Cardiac septum (tissue), 1 donor: ENCODE results near the gene GON7. TPM values are rescaled to one million over a fixed set of nuclear protein-coding genes. Genes with fewer than 3 reads are reported as not detected.
"Not testable (repeated sequence)": the region's sequence is repeated elsewhere in the genome, so short reads cannot be mapped to it uniquely, and the experiment has no call there.

ENCODE experiments used
- DNase-seq: peaks from one replicate; pipeline ENCODE4 v3.0.0-alpha.2; 2020; ENCODE audit warnings: low spot score
- intact Hi-C: fragments of 100-400 bp; cut with DNase I; formaldehyde crosslinking; loops from one replicate; pipeline ENCODE4 v1.14.0; 2022
- total RNA-seq: library from RNA; stranded (reverse); fragmentation: NEBNext Ultra II Directional; extraction: Animal tissue kit (Norgen Biotek cat#: 25700); gene quantifications from one replicate; pipeline ENCODE4 v1.2.1, GENCODE V29; 2021
- donor health status: DM: no; HTN: no; CAD: no.

The GON7 gene
- total RNA-seq, 1 donor from 2014 or later = 11.8 TPM

GRCh38 chr14:93207468-93208308, 823 bp upstream of the GON7 start:
- intact Hi-C loops = loop anchor here (1.0 to 10.0 kb wide), 3 partner anchors 22 to 407 kb away; partner anchors contain the start of genes BTBD7 and LYSET
- DNase-seq = peak; percentile 83

DNA sequence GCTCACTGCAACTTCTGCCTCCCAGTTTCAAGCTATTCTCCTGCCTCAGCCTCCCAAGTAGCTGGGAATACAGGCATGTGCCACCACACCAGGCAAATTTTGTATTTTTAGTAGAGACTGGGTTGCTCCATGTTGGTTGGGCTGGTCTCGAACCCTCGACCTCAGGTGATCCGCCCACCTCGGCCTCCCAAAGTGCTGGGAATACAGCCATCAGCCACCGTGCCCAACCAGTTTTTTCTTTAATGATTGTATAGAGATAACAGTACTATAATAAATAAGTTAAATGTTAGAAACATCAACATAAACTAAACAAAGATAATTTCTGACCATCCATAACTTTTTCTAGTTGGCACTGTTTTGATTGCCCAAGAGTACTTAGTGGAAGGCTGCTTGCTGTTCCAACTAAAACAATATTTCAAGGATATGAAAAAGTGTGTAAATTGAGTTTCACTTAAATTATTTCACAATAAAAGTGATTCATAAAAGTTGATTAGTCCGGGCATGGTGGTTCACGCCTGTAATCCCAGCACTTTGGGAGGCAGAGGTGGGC, 5.6 kb downstream of the GON7 start:
- intact Hi-C loops = loop anchor here (10.0 kb wide), 1 partner anchor 414 kb away; no protein-coding TSS in a partner anchor

GRCh38 chr14:93200553-93200952, 6.3 kb downstream of the GON7 start:
- DNase-seq = no peak
- intact Hi-C loops = loop anchor here (10.0 kb wide), 1 partner anchor 414 kb away; no protein-coding TSS in a partner anchor

More for the DNA sequence above, 5.6 kb downstream of the GON7 start:
- DNase-seq = no peak

GRCh38 chr14:93199031-93199430, 7.8 kb downstream of the GON7 start:
- DNase-seq = no peak
- intact Hi-C loops = no loop called here

GRCh38 chr14:93195316-93195999, 11.4 kb downstream of the GON7 start:
- no peak for DNase-seq
- intact Hi-C loops = no loop called here

DNA sequence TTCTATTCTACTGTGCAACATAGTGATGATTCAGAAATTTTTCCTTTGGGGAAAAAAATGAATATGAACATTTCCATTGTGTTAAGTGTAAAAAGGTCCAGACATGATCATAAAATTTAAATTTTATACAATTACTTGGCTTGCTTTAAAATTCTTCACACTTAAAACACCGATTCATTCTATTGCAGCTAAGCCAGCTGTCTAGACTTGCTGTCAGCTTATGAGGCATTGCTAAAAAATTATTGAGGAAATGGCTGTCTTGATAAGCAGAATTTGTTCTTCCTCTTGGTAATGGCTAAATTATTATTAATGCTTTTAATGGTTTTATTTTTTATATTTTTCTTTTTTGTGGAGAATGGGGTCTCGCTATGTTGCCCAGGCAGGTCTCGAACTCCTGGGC, 19.9 kb downstream of the GON7 start:
- no peak for DNase-seq
- intact Hi-C loops = no loop called here

GRCh38 chr14:93186466-93186865, 20.4 kb downstream of the GON7 start:
- DNase-seq = no peak
- intact Hi-C loops = no loop called here

- DNase-seq = no peak
- intact Hi-C loops = loop anchor here (1.0 to 2.0 kb wide), 2 partner anchors 22 to 69 kb away; partner anchors contain the start of genes GON7 and UBR7
Measured at GRCh38 chr14:93185349-93185720, 21.5 kb downstream of the GON7 start.

DNA sequence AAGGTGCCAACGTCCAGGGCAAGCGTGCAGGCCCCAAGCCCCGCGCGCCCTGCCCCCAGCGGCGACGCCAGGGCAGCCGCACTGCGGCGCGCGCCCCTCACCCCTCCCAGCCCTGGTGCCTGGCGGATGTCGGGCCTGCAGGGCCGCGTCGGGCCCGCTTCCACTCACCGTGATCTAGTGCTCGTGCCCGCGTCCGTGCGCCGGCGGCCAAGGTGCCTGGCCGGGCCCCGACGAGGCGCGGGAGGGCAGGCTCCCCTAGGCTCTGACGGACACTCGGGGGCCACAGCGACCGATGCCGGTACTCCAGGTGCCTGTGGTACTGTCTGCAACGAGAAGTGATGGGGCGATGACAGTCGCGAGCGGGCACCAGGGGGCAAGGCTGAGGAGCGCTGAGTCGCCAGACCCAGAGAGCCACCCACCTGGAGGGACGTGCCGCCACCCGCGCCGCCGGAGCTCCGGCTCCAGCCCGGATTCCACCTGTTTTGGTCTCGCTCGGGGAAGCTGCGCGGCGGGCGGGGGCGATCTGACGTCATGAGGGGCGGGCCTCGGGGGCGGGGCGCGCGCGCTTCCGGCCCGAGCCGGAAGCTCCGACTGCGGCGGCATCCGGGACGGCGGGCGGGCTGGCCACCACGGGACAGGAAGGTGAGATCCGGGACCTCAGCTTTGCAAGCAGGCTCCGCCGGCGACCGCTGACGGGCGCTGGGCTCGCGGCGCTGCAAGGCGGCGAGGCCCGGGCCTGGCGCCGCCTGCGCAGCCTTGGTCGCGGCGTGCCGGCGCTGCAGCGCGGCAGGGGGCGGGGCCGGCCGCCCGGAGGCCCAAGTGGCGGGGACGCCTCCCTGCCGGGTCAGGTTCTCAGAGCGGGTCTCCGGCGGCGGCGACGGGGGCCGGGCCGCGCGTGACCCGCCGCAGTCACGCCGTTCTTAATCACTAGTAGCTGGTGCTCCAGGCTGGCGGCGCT, 22.2 kb downstream of the GON7 start, which contains the start of the genes LYSET and MOAP1:
LYSET (plus strand) TSS at position 927 of the 958 bp plus-strand sequence. CDS start 89 bp downstream, outside the sequence.
MOAP1 (minus strand) TSS at position 507 of the 958 bp plus-strand sequence. CDS start 655 bp downstream, outside the sequence.
- intact Hi-C loops = loop anchor here (1.0 to 2.0 kb wide), 2 partner anchors 23 to 68 kb away; partner anchors contain the start of genes GON7 and UBR7
- DNase-seq = peak; percentile 95

DNA sequence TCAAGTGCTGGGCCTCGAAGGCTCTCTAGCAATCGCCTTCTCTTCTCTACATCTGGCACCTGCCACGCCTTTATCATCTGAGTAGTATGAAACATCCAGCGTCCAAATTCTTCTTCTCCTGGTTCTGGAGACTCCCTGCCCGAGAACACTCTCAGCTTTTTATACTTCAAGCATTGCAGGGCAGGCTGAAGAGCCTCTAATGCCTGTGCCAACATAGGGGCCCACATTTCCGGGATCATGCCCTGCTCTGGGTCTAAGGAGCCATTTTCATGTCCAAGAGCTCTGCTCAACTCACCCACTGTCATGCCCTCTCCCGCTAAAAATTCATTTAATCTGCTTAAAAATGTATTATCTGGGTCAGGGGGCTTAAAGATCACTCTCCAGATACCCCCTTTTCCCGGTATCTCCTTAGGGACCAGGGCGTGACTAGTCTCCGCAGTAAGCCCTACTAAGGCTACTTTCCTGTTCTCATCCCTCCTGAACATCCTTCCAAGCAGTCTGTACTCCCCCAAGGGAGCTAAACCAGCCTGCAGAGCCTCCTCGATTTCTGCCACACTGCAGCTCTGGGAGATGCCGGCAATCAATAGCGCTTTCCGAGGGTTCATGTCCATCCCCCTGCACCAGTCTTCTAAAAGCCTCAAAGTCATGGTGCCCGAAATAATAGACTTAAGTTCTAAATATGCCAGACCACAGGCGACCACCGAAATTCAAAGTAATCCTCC, 23.1 kb downstream of the GON7 start:
- DNase-seq = no peak
- intact Hi-C loops = loop anchor here (2.0 kb wide), 1 partner anchor 67 kb away; no protein-coding TSS in a partner anchor

- DNase-seq = no peak
- intact Hi-C loops = no loop called here
Measured at GRCh38 chr14:93175492-93175891, 31.4 kb downstream of the GON7 start.

DNA sequence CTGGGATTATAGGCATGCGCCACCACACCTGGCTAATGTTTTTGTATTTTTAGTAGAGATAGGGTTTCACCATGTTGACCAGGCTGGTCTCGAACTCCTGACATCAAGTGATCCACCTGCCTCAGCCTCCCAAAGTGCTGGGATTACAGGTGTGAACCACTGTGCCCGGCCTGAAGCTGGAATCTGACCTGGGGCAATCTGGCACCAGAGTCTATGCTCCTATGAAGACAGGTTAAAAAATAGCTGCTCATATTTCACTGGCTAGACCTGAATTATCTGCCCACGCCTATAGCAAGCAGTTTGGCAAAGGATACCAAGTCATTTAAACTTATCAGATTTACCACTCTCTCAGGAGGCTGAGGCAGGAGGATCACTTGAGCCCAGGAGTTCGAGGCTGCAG, 32.1 kb downstream of the GON7 start:
- DNase-seq, intact Hi-C loops: not testable (repeated sequence)

- DNase-seq = no peak
- intact Hi-C loops = no loop called here
Measured at GRCh38 chr14:93173943-93174395, 32.9 kb downstream of the GON7 start.

- intact Hi-C loops = no loop called here
- no peak for DNase-seq
Measured at GRCh38 chr14:93171376-93171775, 35.5 kb downstream of the GON7 start.

GRCh38 chr14:93170141-93170540, 36.7 kb downstream of the GON7 start:
- DNase-seq = peak; percentile 20
- intact Hi-C loops = not testable (repeated sequence)

DNA sequence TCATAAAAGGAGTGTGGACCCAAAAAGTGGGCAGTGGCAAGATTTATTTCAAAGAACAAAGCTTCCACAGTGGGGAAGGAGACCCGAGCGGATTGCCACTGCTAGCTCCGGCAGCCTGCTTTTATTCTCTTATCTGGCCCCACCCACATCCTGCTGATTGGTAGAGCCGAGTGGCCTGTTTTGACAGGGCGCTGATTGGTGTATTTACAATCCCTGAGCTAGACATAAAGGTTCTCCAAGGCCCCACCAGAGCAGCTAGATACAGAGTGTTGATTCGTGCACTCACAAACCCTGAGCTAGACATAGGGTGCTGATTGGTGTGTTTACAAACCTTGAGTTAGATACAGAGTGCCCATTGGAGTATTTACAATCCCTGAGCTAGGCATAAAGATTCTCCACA, 37.2 kb downstream of the GON7 start:
- intact Hi-C loops = not testable (repeated sequence)
- DNase-seq = peak; percentile 26

- DNase-seq = peak; percentile 31
Measured at GRCh38 chr14:93168610-93169009, 38.3 kb downstream of the GON7 start.

More at GRCh38 chr14:93168610-93169009, 38.3 kb downstream of the GON7 start:
- intact Hi-C loops = not testable (repeated sequence)
